GM12878 (cell line): ENCODE results near the gene PPT2. TPM values are rescaled to one million over a fixed set of nuclear protein-coding genes. Genes with fewer than 3 reads are reported as not detected.

ENCODE experiments used
- ATAC-seq: fragments of 200-7000 bp; cut with Tn5 transposase; 3 replicates; pipeline ENCODE4 v1.9.1; 2020; ENCODE audit warnings: mild to moderate bottlenecking, moderate library complexity
- BruUV-seq: library from RNA; stranded (reverse); fragments of 400-500 nt; replicated peaks from 2 replicates; lab custom pipeline; 2021; lab: Mats Ljungman, UMichigan
- CTCF ChIA-PET: fragments of 300-600 bp; sonication (Branson Sonifier 250); formaldehyde crosslinking; extraction: SDS; loops from one replicate; lab custom pipeline; 2021; ENCODE audit warnings: inconsistent platforms; lab: Yijun Ruan, JAX
- POLR2A ChIA-PET: fragments of 350-600 bp; formaldehyde crosslinking; extraction: SDS; loops from one replicate; lab custom pipeline; 2021; ENCODE audit warnings: inconsistent platforms; lab: Charles Lee
- RAD21 ChIA-PET: fragments of 300-600 bp; sonication (Branson Sonifier 250); formaldehyde crosslinking; loops from one replicate; lab custom pipeline; 2023; ENCODE audit warnings: antibody characterized with exemption; ENCODE audit not compliant: unreplicated experiment; lab: Charles Lee
- SMC1A ChIA-PET: fragments of 300-600 bp; sonication (Branson Sonifier 250); formaldehyde crosslinking; loops from one replicate; lab custom pipeline; 2023; ENCODE audit not compliant: unreplicated experiment, uncharacterized antibody; lab: Charles Lee
- DNase-seq: peaks from one replicate; pipeline ENCODE4 v3.0.0-alpha.2; 2011; ENCODE audit warnings: low read depth, low spot score
- FAIRE-seq: peaks from 3 replicates; lab custom pipeline; 2011; peaks lifted over from hg19 to GRCh38; lab: Jason Lieb, UNC
- H2AFZ ChIP-seq: 2 replicates; pipeline ENCODE4 v1.6.0; 2011; ENCODE audit warnings: low read depth, low read length, control low read depth; ENCODE audit not compliant: control insufficient read depth
- H3K27ac ChIP-seq: 2 replicates; pipeline ENCODE4 v1.5.1; 2011; ENCODE audit warnings: control low read depth; ENCODE audit not compliant: control insufficient read depth, insufficient read depth
- H3K27me3 ChIP-seq, 2 experiments: replicated peaks in 1 of 2; 2 replicates each; pipeline versions ENCODE4 v1.6.0 to v1.6.1; 2011; ENCODE audit warnings: low read length in 1 of 2; ENCODE audit not compliant: control insufficient read depth in 2 of 2, insufficient read depth in 2 of 2
- H3K36me3 ChIP-seq, 2 experiments: 2 replicates each; pipeline ENCODE4 v1.5.1; 2011; ENCODE audit warnings: low read length in 1 of 2; ENCODE audit not compliant: control insufficient read depth in 2 of 2, insufficient read depth in 2 of 2
- H3K4me1 ChIP-seq: 2 replicates; pipeline ENCODE4 v1.6.1; 2011; ENCODE audit warnings: mild to moderate bottlenecking, low read length, moderate library complexity, mixed read lengths; ENCODE audit not compliant: control insufficient read depth, insufficient read depth
- H3K4me2 ChIP-seq: 2 replicates; pipeline ENCODE4 v1.6.0; 2011; ENCODE audit warnings: control low read depth; ENCODE audit not compliant: control insufficient read depth, insufficient read depth
- H3K4me3 ChIP-seq: fragments of 200-600 bp; sonication (generic); 2 replicates; pipeline ENCODE4 v1.5.1; 2016
- H3K79me2 ChIP-seq: 2 replicates; pipeline ENCODE4 v1.6.0; 2011; ENCODE audit warnings: low read length; ENCODE audit not compliant: control insufficient read depth, insufficient read depth
- H3K9ac ChIP-seq: 2 replicates; pipeline ENCODE4 v1.8.0; 2011; ENCODE audit warnings: low read length, control low read depth, mixed read lengths; ENCODE audit not compliant: control insufficient read depth, insufficient read depth
- H3K9me3 ChIP-seq: replicated peaks from 3 replicates; pipeline ENCODE4 v1.5.1; 2011; ENCODE audit warnings: mild to moderate bottlenecking, low read length; ENCODE audit not compliant: control insufficient read depth, insufficient read depth
- H4K20me1 ChIP-seq: 2 replicates; pipeline ENCODE4 v1.6.0; 2011; ENCODE audit not compliant: control insufficient read depth, insufficient read depth
- ATF7 ChIP-seq: fragments of 450-650 bp; IDR thresholded peaks from 2 replicates; pipeline ENCODE4 v1.6.1; 2016; ENCODE audit warnings: low read depth, mild to moderate bottlenecking
- BACH1 ChIP-seq: fragments of 450-650 bp; IDR thresholded peaks from 2 replicates; pipeline ENCODE4 v1.6.1; 2017; ENCODE audit warnings: mild to moderate bottlenecking, borderline replicate concordance
- CBX5 ChIP-seq: sonication (generic); IDR thresholded peaks from 2 replicates; pipeline ENCODE4 v1.6.1; 2016; ENCODE audit warnings: low read depth, moderate library complexity, mild to moderate bottlenecking, inconsistent platforms
- E4F1 ChIP-seq: fragments of 450-650 bp; IDR thresholded peaks from 2 replicates; pipeline ENCODE4 v1.6.1; 2018; ENCODE audit warnings: borderline replicate concordance, mild to moderate bottlenecking; ENCODE audit not compliant: partially characterized antibody
- HDAC6 ChIP-seq: fragments of 200-600 bp; sonication (generic); IDR thresholded peaks from one replicate; pipeline ENCODE4 v1.8.0; 2017; ENCODE audit warnings: antibody characterized with exemption; ENCODE audit not compliant: unreplicated experiment
- HSF1 ChIP-seq: fragments of 150-350 bp; IDR thresholded peaks from 2 replicates; pipeline ENCODE4 v1.6.1; 2014; ENCODE audit warnings: mild to moderate bottlenecking, low read depth, low read length
- MTA2 ChIP-seq: fragments of 450-650 bp; IDR thresholded peaks from 2 replicates; pipeline ENCODE4 v1.6.1; 2016; ENCODE audit warnings: low read depth, mild to moderate bottlenecking, moderate library complexity
- MYC ChIP-seq: IDR thresholded peaks from 2 replicates; pipeline ENCODE4 v1.6.1; 2011; ENCODE audit warnings: mild to moderate bottlenecking, low read length, moderate library complexity, inconsistent platforms; ENCODE audit not compliant: insufficient read depth, insufficient replicate concordance, insufficient read length, severe bottlenecking
- POLR2A ChIP-seq: IDR thresholded peaks from 2 replicates; pipeline ENCODE4 v1.6.1; 2011; ENCODE audit warnings: low read depth, mild to moderate bottlenecking, low read length
- SMARCA5 ChIP-seq: fragments of 450-650 bp; IDR thresholded peaks from 2 replicates; pipeline ENCODE4 v1.6.1; 2017; ENCODE audit warnings: mild to moderate bottlenecking
- TAF1 ChIP-seq: IDR thresholded peaks from 2 replicates; pipeline ENCODE4 v1.6.1; 2011; ENCODE audit warnings: mild to moderate bottlenecking, low read depth, low read length, borderline replicate concordance
- ZBED1 ChIP-seq: IDR thresholded peaks from 2 replicates; pipeline ENCODE4 v1.6.1; 2016; ENCODE audit warnings: borderline replicate concordance
- ZNF274 ChIP-seq: IDR thresholded peaks from one replicate; pipeline ENCODE4 v1.8.0; 2011; ENCODE audit not compliant: insufficient read length, insufficient read depth
- WGBS: methylation state at CpG from one replicate; pipeline ENCODE4 v1.1.6; 2016; ENCODE audit warnings: low lambda C conversion rate; ENCODE audit not compliant: insufficient replicate concordance, insufficient coverage; ENCODE audit errors: missing lambda C conversion rate; 5-methylcytosine and 5-hydroxymethylcytosine counted together
- in situ Hi-C: fragments of 300-500 bp; cut with MboI; formaldehyde crosslinking; loops from 9 replicates; pipeline ENCODE4 v1.14.3; 2018; ENCODE audit warnings: mixed read lengths
- intact Hi-C: fragments of 100-400 bp; cut with micrococcal nuclease; formaldehyde crosslinking; loops from one replicate; pipeline ENCODE4 v1.14.2; 2022; ENCODE audit not compliant: unreplicated experiment
- polyA plus RNA-seq, 11 experiments: library from polyadenylated mRNA; depleted of rRNA in 4 of 11; unstranded in 6 of 11; stranded (reverse) in 5 of 11; fragments of >200 nt; fragmentation: Nextera tagmentation in 4 of 11; fragmentation: Illumina TruSeq in 1 of 11; extraction: Ambion mirVana in 4 of 11; extraction: Trizol in 1 of 11; gene quantifications; 1 replicate in 1 of 11; 2 replicates in 10 of 11; pipeline versions ENCODE4 v1.2.1 to v1.2.3, GENCODE V29; 2011 to 2016; ENCODE audit warnings: inconsistent platforms in 2 of 11, missing spikeins in 2 of 11, low read depth in 1 of 11
- total RNA-seq, 4 experiments: library from RNA; depleted of rRNA in 3 of 4; stranded (reverse); fragments of >200 nt in 3 of 4; fragmentation: Illumina TruSeq in 1 of 4; extraction: Trizol in 1 of 4; gene quantifications; 2 replicates each; pipeline versions ENCODE4 v1.2.1 to v1.2.3, GENCODE V29; 2013 to 2021

Gene PPT2
- total and polyA plus RNA-seq, 10 of the 15 experiments (the other 5 are each of a cell fraction or from before 2014, with no cell fraction given), result 1.3 to 25.5 (median 5.5) TPM

- ATAC-seq (no peak), DNase-seq (no peak), FAIRE-seq (no peak)
- no peaks in the 10 kb centered on the region for H3K9me3 ChIP-seq
- H3K36me3 ChIP-seq, result no peaks in the 10 kb centered on the region
- in situ Hi-C loops, result no loop called here
- H3K9ac ChIP-seq, result no peak overlapping the region
- 94% methylated on average over 14 of the region's 14 CpGs for WGBS
- H3K4me1 ChIP-seq, result peaks cover 13% of the 10 kb centered on the region
- no TSS peak for BruUV-seq
- POLR2A ChIA-PET, result interaction anchor here (1.1 kb wide), 1 partner anchor 47 kb away, joined by 3 read pairs; the partner anchor contains the start of gene RNF5
- SMC1A ChIA-PET, result interaction anchor here (3.8 kb wide), 1 partner anchor 60 kb away, joined by 24 read pairs; the partner anchor contains the start of genes GPSM3 and PBX2
- H3K4me3 ChIP-seq, result no peak overlapping the region
- RAD21 ChIA-PET, result interaction anchor here (0.7 kb wide), 1 partner anchor 23 kb away, joined by 5 read pairs; no protein-coding TSS in a partner anchor
- CTCF ChIA-PET, result interaction anchor here (0.8 to 4.4 kb wide), 2 partner anchors 60 to 63 kb away, joined by 3 to 35 read pairs; partner anchors contain the start of gene GPSM3
- TF ChIP-seq ZBED1 (no peak), E4F1 (no peak), POLR2A (no peak), SMARCA5 (no peak)
- no peak overlapping the region for H2AFZ ChIP-seq
- H3K79me2 ChIP-seq, result peaks cover 20% of the 10 kb centered on the region
- H4K20me1 ChIP-seq, result no peaks in the 10 kb centered on the region
- no peaks in the 10 kb centered on the region for H3K27me3 ChIP-seq
- no peak overlapping the region for H3K4me2 ChIP-seq
- H3K27ac ChIP-seq, result no peak overlapping the region
- intact Hi-C loops, result no loop called here
Observed at GRCh38 chr6:32131439-32131948, 22.4 kb upstream of the PPT2 start.

DNA sequence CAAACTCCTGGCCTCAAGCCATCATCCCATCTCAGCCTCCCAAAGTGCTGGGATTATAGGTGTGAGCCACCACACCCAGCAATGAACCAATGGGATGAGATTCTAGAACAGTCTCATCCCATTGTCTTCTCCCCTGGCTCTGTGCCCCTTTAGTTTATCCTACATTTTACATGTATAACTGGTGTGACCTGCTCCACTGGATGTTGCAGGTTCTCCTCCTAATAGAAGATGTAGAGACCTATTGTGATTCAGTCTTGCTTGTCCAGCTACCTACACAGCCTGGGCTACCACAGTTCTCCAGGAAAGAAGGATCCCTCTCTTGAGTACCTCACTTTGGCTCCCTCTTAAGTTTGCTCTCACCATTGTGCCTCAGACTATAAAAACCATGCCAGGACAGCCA is 21.8 kb upstream of the PPT2 start:
- no peak overlapping the region for H3K4me3 ChIP-seq
- intact Hi-C loops (no loop called here), in situ Hi-C loops (no loop called here)
- no peak overlapping the region for H3K27ac ChIP-seq
- no peaks in the 10 kb centered on the region for H3K27me3 ChIP-seq
- no peak overlapping the region for H3K4me2 ChIP-seq
- ATAC-seq (no peak), FAIRE-seq (no peak), DNase-seq (no peak)
- ChIA-PET POLR2A (no interaction called here), SMC1A (no interaction called here), RAD21 (interaction anchor here (0.7 kb wide), 1 partner anchor 23 kb away, joined by 5 read pairs; no protein-coding TSS in a partner anchor), CTCF (interaction anchor here (0.8 kb wide), 1 partner anchor 61 kb away, joined by 3 read pairs; no protein-coding TSS in a partner anchor)
- H3K9me3 ChIP-seq, result no peaks in the 10 kb centered on the region
- no peak overlapping the region for H3K9ac ChIP-seq
- no peaks in the 10 kb centered on the region for H4K20me1 ChIP-seq
- H3K36me3 ChIP-seq, result no peaks in the 10 kb centered on the region
- H3K79me2 ChIP-seq, result peaks cover 14% of the 10 kb centered on the region
- no TSS peak for BruUV-seq
- peaks cover 10% of the 10 kb centered on the region for H3K4me1 ChIP-seq
- no peak overlapping the region for H2AFZ ChIP-seq
- no peak for TF ChIP-seq ATF7
- TF ChIP-seq MTA2, result no peak
- TF ChIP-seq MYC, result no peak
- TF ChIP-seq ZNF274, result no peak
- TF ChIP-seq HDAC6, result no peak
- no peak for TF ChIP-seq TAF1
- no peak for TF ChIP-seq CBX5
- TF ChIP-seq BACH1, result no peak
- TF ChIP-seq HSF1, result no peak
